K562 (cell line): ENCODE results near the gene IL3RA. TPM values are rescaled to one million over a fixed set of nuclear protein-coding genes. Genes with fewer than 3 reads are reported as not detected.

Experiments
- HLTF ChIP-seq: fragments of 450-650 bp; IDR thresholded peaks from 2 replicates; pipeline ENCODE4 v1.6.1; 2016
- LCOR ChIP-seq: sonication (generic); formaldehyde crosslinking; IDR thresholded peaks from 2 replicates; pipeline ENCODE4 v1.8.0; 2022; ENCODE audit warnings: mild to moderate bottlenecking, missing genetic modification reagents
- MAX ChIP-seq: sonication (generic); formaldehyde crosslinking; IDR thresholded peaks from 2 replicates; pipeline ENCODE4 v1.9.0; 2022; ENCODE audit warnings: mild to moderate bottlenecking, missing genetic modification reagents
- PCBP1 ChIP-seq: fragments of 200-400 bp; formaldehyde crosslinking; IDR thresholded peaks from 2 replicates; pipeline ENCODE4 v1.6.1; 2018; ENCODE audit warnings: mild to moderate bottlenecking, low read depth, low read length; ENCODE audit not compliant: poor library complexity, severe bottlenecking
- POLR3A ChIP-seq: IDR thresholded peaks from 2 replicates; pipeline ENCODE4 v1.6.1; 2011; ENCODE audit warnings: borderline replicate concordance, mild to moderate bottlenecking, moderate library complexity; ENCODE audit not compliant: insufficient read length, insufficient read depth; ENCODE audit errors: extremely low read depth
- SIN3B ChIP-seq: fragments of 450-650 bp; IDR thresholded peaks from 2 replicates; pipeline ENCODE4 v1.6.1; 2017; ENCODE audit warnings: low read depth, mild to moderate bottlenecking, moderate library complexity
- SMARCB1 ChIP-seq: IDR thresholded peaks from 2 replicates; pipeline ENCODE4 v1.6.1; 2011; ENCODE audit warnings: improper control_type of control experiment, low read depth; ENCODE audit not compliant: insufficient read length
- ZNF764 ChIP-seq: fragments of 250-450 bp; sonication (Bioruptor Pico); IDR thresholded peaks from 2 replicates; pipeline ENCODE4 v1.4.0; 2020; ENCODE audit warnings: low read depth, mild to moderate bottlenecking, moderate library complexity
- polyA plus RNA-seq, 8 experiments: library from polyadenylated mRNA; depleted of rRNA in 4 of 8; stranded (reverse) in 5 of 8; unstranded in 3 of 8; fragments of >200 nt; fragmentation: Nextera tagmentation in 2 of 8; fragmentation: Illumina TruSeq in 1 of 8; extraction: Ambion mirVana in 2 of 8; extraction: Trizol in 1 of 8; gene quantifications; 2 replicates each; pipeline versions ENCODE4 v1.2.1 to v1.2.3, GENCODE V29; 2011 to 2014; ENCODE audit warnings: inconsistent platforms in 1 of 8, missing spikeins in 1 of 8
- total RNA-seq, 7 experiments: library from RNA; depleted of rRNA in 6 of 7; stranded (reverse); fragments of >200 nt in 6 of 7; fragmentation: Illumina TruSeq in 2 of 7; extraction: Trizol in 2 of 7; gene quantifications; 2 replicates each; pipeline versions ENCODE4 v1.2.1 to v1.2.3, GENCODE V29; 2011 to 2021; ENCODE audit warnings: low replicate concordance in 1 of 7
- TF ChIP-seq, protein P1 (sequence below): fragments of 200-800 bp; sonication (Bioruptor generic); IDR thresholded peaks from 2 replicates; pipeline ENCODE4 v1.6.1; 2017; ENCODE audit warnings: missing genetic modification characterization, missing compliant biosample characterization
- TF ChIP-seq, protein P2 (sequence below): fragments of 450-650 bp; IDR thresholded peaks from 2 replicates; pipeline ENCODE4 v1.6.1; 2016; ENCODE audit warnings: mild to moderate bottlenecking

The IL3RA gene
- total and polyA plus RNA-seq, 9 of the 15 experiments (the other 6 are each of a cell fraction or from before 2014, with no cell fraction given), result not detected

DNA sequence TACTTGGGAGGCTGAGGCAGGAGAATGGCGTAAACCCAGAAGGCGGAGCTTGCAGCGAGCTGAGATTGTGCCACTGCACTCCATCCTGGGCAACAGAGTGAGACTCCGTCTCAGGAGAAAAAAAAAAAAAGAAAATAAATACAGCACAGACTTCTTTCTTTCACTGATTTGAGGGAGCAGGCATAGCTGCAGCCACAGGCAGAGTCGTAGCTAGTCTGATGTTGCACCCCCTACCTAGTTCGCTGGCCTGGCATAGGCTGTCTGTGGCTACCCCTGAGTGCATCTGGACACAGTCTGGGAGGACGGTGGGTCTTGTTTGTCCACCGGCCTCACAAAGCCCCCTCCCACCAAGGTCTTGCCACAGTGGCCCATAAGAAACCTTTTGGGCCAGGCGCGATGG lies 21.4 kb downstream of the IL3RA start (continued):
- TF ChIP-seq POLR3A (no peak), PCBP1 (no peak), MAX (CRISPR knock-in tag) (no peak), HLTF (no peak), LCOR (no peak), SIN3B (no peak), ZNF764 (CRISPR knock-in tag) (no peak), SMARCB1 (no peak)
- TF ChIP-seq, protein P1, sequence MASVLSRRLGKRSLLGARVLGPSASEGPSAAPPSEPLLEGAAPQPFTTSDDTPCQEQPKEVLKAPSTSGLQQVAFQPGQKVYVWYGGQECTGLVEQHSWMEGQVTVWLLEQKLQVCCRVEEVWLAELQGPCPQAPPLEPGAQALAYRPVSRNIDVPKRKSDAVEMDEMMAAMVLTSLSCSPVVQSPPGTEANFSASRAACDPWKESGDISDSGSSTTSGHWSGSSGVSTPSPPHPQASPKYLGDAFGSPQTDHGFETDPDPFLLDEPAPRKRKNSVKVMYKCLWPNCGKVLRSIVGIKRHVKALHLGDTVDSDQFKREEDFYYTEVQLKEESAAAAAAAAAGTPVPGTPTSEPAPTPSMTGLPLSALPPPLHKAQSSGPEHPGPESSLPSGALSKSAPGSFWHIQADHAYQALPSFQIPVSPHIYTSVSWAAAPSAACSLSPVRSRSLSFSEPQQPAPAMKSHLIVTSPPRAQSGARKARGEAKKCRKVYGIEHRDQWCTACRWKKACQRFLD (CRISPR knock-in tag), result no peak
- TF ChIP-seq, protein P2, sequence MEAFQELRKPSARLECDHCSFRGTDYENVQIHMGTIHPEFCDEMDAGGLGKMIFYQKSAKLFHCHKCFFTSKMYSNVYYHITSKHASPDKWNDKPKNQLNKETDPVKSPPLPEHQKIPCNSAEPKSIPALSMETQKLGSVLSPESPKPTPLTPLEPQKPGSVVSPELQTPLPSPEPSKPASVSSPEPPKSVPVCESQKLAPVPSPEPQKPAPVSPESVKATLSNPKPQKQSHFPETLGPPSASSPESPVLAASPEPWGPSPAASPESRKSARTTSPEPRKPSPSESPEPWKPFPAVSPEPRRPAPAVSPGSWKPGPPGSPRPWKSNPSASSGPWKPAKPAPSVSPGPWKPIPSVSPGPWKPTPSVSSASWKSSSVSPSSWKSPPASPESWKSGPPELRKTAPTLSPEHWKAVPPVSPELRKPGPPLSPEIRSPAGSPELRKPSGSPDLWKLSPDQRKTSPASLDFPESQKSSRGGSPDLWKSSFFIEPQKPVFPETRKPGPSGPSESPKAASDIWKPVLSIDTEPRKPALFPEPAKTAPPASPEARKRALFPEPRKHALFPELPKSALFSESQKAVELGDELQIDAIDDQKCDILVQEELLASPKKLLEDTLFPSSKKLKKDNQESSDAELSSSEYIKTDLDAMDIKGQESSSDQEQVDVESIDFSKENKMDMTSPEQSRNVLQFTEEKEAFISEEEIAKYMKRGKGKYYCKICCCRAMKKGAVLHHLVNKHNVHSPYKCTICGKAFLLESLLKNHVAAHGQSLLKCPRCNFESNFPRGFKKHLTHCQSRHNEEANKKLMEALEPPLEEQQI, result no peak
